Measurements from ENCODE around the gene EPS8L2. TPM values are rescaled to one million over a fixed set of nuclear protein-coding genes. Genes with fewer than 3 reads are reported as not detected.

The EPS8L2 gene
- 10 to 100 TPM; 12.4 to 12.6 TPM for total RNA-seq

DNA sequence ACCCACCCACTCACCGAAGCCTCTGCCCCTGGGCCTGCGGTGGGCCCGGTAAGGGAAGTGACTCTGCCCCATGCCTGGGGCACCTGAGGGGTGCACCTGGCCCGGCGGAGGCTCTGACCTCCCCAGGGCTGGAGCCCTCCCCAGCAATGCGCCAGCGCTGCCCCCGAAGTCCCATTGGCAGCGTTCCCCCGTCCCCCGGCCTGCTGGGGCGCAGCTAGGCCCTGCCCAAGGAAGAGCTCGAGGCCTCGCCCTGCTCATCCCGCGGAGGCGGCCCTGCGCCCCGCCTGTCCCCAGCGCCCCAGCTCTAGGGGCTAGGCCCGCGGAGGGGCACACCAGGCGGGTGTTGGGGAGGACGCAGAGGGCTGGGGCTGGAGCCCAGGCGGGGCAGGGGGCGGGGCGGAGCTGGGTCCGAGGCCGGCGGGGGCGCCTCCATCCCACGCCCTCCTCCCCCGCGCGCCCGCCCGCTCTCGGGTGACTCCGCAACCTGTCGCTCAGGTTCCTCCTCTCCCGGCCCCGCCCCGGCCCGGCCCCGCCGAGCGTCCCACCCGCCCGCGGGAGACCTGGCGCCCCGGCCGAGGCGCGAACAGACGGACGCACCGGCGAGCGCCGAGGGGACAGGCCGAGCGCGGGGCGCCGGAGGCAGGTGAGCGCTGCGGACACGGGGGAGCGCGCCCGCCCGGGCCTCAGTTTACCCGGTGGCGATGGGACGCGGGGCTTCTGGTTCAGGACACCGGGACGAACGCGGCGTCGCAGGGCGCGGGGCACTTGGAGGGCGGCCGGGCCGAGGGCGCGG lies at the start of gene EPS8L2:
Gene EPS8L2, plus strand, starts transcription at position 586 of the 793 bp plus-strand sequence. CDS start 3,177 bp downstream, outside the sequence.
- no peaks in the 10 kb centered on the region for H3K36me3 Mint-ChIP-seq
- CTCF ChIA-PET, result interaction anchor here (1.0 kb wide), 1 partner anchor 9 kb away, joined by 3 read pairs; no protein-coding TSS in a partner anchor
- no peak within 1 kb of the TSS for H3K27ac Mint-ChIP-seq
- H3K4me1 Mint-ChIP-seq (ENCODE audit: low read depth), result peaks cover 5% of the 10 kb centered on the region
- peaks cover 16% of the 10 kb centered on the region for H3K27me3 Mint-ChIP-seq
- no peak for DNase-seq
- H3K4me3 Mint-ChIP-seq, result no peak within 1 kb of the TSS
- POLR2A ChIA-PET, result interaction anchor here (1.0 kb wide), 1 partner anchor 76 kb away, joined by 3 read pairs; no protein-coding TSS in a partner anchor
- H3K9me3 Mint-ChIP-seq, result no peaks in the 10 kb centered on the region
- intact Hi-C loops (cut with micrococcal nuclease), result no loop called here

DNA sequence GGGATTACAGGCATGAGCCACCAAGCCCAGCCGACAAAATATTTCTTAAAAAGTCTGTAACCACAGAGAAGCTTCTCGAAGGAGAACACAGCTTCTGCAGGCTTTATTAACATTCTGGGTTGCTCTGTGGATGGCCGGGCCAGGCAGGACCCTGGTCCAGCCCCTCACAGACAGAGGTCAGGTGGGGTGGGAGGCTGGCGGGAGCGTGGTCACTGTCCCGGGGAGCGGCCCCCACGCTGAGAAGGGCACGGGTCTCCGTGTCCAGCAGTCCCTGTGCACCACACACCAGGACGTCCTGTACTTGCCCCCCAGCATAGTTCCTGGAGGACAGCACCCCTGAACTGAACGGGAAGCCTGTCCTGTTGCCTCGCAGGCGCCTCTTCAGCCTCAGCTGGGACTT lies 49.6 kb upstream of the EPS8L2 start:
- Mint-ChIP-seq H3K4me3 (no peak overlapping the region), H3K27me3 (no peaks in the 10 kb centered on the region), H3K4me1 (ENCODE audit: low read depth) (no peaks in the 10 kb centered on the region), H3K36me3 (peaks cover 7% of the 10 kb centered on the region), H3K27ac (no peak overlapping the region), H3K9me3 (no peaks in the 10 kb centered on the region)
- no peak for DNase-seq
- POLR2A ChIA-PET, result no interaction called here
- CTCF ChIA-PET, result no interaction called here
- intact Hi-C loops (cut with micrococcal nuclease), result no loop called here

- no peak for DNase-seq
- Mint-ChIP-seq H3K4me3 (no peak overlapping the region), H3K36me3 (peaks cover 7% of the 10 kb centered on the region), H3K4me1 (ENCODE audit: low read depth) (no peaks in the 10 kb centered on the region), H3K27me3 (no peaks in the 10 kb centered on the region), H3K9me3 (no peaks in the 10 kb centered on the region), H3K27ac (no peak overlapping the region)
- ChIA-PET CTCF (no interaction called here), POLR2A (no interaction called here)
- intact Hi-C loops (cut with micrococcal nuclease), result no loop called here
Measured at GRCh38 chr11:656866-657265, 49.2 kb upstream of the EPS8L2 start.

GRCh38 chr11:657691-658126 lies 48.3 kb upstream of the EPS8L2 start:
- Mint-ChIP-seq H3K36me3 (peaks cover 9% of the 10 kb centered on the region), H3K9me3 (no peaks in the 10 kb centered on the region), H3K27ac (no peak overlapping the region), H3K4me1 (ENCODE audit: low read depth) (no peaks in the 10 kb centered on the region), H3K4me3 (no peak overlapping the region), H3K27me3 (no peaks in the 10 kb centered on the region)
- CTCF ChIA-PET, result no interaction called here
- POLR2A ChIA-PET, result no interaction called here
- intact Hi-C loops (cut with micrococcal nuclease), result no loop called here
- no peak for DNase-seq

DNA sequence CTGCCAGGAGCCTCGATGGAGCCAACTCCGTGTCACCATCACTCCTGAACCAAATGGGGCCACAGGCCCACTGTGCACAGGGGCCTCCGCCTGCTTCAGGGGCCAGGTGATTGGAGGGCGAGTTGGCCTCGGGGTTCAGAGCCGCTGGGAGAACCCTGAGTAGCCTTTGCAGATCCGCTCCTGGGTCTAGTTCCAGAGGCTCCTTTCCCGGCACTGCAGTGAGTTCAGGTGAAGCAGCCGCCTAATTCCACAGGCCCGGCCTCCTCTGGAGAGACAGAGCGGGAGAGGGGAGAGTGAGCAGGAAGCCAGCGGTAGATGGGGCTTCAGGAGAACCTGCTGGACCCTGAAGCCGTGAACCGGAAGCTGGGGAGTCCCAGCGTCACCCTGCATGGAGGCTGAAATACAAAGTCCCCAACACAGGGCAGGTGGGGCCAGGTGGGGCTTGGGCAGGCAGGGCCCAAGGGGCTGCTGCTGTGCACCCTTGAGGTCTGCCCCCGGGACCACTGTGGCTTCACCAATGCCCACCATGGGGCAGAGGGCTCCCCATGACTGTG lies 46.4 kb upstream of the EPS8L2 start:
- ChIA-PET CTCF (no interaction called here), POLR2A (no interaction called here)
- peaks cover 11% of the 10 kb centered on the region for H3K36me3 Mint-ChIP-seq

GRCh38 chr11:660281-660680 lies 45.8 kb upstream of the EPS8L2 start:
- Mint-ChIP-seq H3K36me3 (peaks cover 12% of the 10 kb centered on the region), H3K9me3 (no peaks in the 10 kb centered on the region), H3K4me3 (no peak overlapping the region), H3K27ac (no peak overlapping the region), H3K27me3 (no peaks in the 10 kb centered on the region), H3K4me1 (ENCODE audit: low read depth) (no peaks in the 10 kb centered on the region)
- CTCF ChIA-PET, result no interaction called here
- no peak for DNase-seq
- POLR2A ChIA-PET, result interaction anchor here (0.6 kb wide), 1 partner anchor 81 kb away, joined by 3 read pairs; no protein-coding TSS in a partner anchor
- intact Hi-C loops (cut with micrococcal nuclease), result no loop called here

More for the DNA sequence above, 46.4 kb upstream of the EPS8L2 start:
- no peak overlapping the region for H3K4me3 Mint-ChIP-seq
- H3K9me3 Mint-ChIP-seq, result no peaks in the 10 kb centered on the region
- intact Hi-C loops (cut with micrococcal nuclease), result no loop called here
- H3K4me1 Mint-ChIP-seq (ENCODE audit: low read depth), result no peaks in the 10 kb centered on the region
- H3K27me3 Mint-ChIP-seq, result no peaks in the 10 kb centered on the region
- H3K27ac Mint-ChIP-seq, result no peak overlapping the region
- no peak for DNase-seq

- H3K4me3 Mint-ChIP-seq, result no peak overlapping the region
- H3K9me3 Mint-ChIP-seq, result no peaks in the 10 kb centered on the region
- CTCF ChIA-PET, result interaction anchor here (3.3 kb wide), 1 partner anchor 62 kb away, joined by 38 read pairs; no protein-coding TSS in a partner anchor
- no peak for DNase-seq
- no peak overlapping the region for H3K27ac Mint-ChIP-seq
- POLR2A ChIA-PET, result interaction anchor here (0.6 kb wide), 1 partner anchor 81 kb away, joined by 3 read pairs; no protein-coding TSS in a partner anchor
- H3K36me3 Mint-ChIP-seq, result peaks cover 13% of the 10 kb centered on the region
- no peaks in the 10 kb centered on the region for H3K4me1 Mint-ChIP-seq (ENCODE audit: low read depth)
- H3K27me3 Mint-ChIP-seq, result no peaks in the 10 kb centered on the region
- intact Hi-C loops (cut with micrococcal nuclease), result no loop called here
Measured at GRCh38 chr11:660681-661444, 45.2 kb upstream of the EPS8L2 start.

DNA sequence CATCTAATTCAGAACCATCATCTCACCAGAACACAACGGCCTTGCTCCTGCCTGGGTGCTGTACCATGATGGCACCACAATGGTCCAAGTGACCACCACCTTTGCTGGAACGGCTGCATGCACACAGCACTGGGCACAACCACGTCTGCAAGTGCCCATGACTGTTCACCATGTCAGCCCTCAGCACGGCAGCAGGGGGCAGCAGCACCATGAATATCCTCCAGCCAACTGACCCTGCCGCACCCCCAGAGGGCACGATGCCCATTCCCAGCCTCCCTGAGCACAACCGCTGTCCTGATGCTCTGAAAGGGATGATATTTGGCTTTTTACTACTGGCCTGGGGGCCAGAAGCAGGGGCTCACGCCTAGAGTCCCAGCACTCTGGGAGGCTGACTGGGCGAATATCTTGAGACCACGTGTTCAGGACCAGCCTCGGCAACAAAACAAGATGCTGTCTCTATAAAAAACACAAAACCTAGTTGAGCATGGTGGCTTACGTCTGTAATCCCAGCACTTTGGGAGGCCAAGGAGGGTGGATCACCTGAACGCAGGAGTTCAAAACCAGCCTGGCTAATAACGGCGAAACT lies 43.2 kb upstream of the EPS8L2 start:
- ChIA-PET CTCF (interaction anchor here (0.6 to 3.3 kb wide), 4 partner anchors 11 to 60 kb away, joined by 3 to 38 read pairs (median 4); partner anchors contain the start of gene TMEM80), POLR2A (no interaction called here)
- H3K4me3 Mint-ChIP-seq, result no peak overlapping the region
- no peaks in the 10 kb centered on the region for H3K4me1 Mint-ChIP-seq (ENCODE audit: low read depth)
- intact Hi-C loops (cut with micrococcal nuclease), result loop anchor here (1.0 kb wide), 1 partner anchor 61 kb away; no protein-coding TSS in a partner anchor
- no peaks in the 10 kb centered on the region for H3K9me3 Mint-ChIP-seq
- H3K27ac Mint-ChIP-seq, result no peak overlapping the region
- no peaks in the 10 kb centered on the region for H3K27me3 Mint-ChIP-seq
- DNase-seq, result peak; percentile 56
- peaks cover 13% of the 10 kb centered on the region for H3K36me3 Mint-ChIP-seq

DNA sequence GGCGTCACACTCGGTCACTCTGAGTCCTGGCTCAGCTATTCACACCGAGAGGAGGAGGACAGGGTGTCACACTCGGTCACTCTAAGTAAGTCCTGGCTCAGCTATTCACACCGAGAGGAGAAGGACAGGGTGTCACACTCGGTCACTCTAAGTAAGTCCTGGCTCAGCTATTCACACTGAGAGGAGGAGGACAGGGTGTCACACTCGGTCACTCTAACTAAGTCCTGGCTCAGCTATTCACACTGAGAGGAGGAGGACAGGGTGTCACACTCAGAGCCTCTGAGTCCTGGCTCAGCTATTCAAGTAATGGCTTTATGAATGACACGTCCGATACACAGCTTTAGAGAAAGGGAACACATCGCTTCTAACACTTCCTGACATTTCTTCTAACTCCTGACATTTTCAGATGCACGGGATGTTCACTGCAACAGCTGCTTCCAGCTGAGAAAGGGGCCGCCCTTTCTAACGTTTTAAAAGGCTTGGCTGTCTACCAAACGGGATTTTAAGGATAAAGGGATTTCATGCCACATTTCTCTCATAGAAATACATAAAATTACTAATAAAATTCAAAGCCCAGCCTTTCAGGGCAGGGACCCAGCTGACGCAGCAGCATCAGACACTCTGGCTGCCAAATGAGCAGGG lies 40.8 kb upstream of the EPS8L2 start:
- CTCF ChIA-PET, result interaction anchor here (1.5 to 2.3 kb wide), 2 partner anchors 57 to 111 kb away, joined by 5 to 6 read pairs; no protein-coding TSS in a partner anchor
- Mint-ChIP-seq H3K27me3 (no peaks in the 10 kb centered on the region), H3K27ac (no peak overlapping the region), H3K4me1 (ENCODE audit: low read depth) (no peaks in the 10 kb centered on the region), H3K36me3 (peaks cover 11% of the 10 kb centered on the region), H3K4me3 (no peak overlapping the region), H3K9me3 (no peaks in the 10 kb centered on the region)
- no peak for DNase-seq
- intact Hi-C loops (cut with micrococcal nuclease), result no loop called here
- POLR2A ChIA-PET, result interaction anchor here (0.8 kb wide), 1 partner anchor 18 kb away, joined by 4 read pairs; no protein-coding TSS in a partner anchor

DNA sequence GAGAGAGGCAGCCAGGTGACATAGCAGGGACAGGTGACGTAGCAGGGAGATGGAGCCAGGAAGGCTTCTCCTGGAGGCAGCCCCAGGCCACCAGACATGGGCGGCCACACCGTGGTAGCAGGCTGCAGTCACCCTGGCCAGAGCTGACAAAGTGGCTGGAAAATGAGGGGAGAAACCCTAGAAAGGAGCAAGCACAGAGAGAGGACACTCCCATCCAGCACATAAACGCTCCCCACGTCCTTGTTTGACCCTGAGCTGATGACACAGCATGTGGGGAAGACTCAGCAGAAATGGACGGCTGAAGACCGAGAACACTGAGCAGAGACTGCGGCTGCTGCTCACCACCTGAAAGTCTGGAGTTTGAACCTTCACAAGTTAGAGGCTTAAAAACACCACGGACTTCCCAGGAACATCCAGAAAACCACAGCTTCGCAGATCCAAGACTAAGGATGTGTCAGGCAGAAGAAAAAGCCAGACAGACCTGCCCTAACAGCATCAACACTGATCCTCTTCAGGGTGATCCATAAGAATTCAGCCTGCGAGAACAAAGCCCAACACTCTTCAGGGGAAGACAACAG lies 40.2 kb upstream of the EPS8L2 start:
- Mint-ChIP-seq H3K4me3 (no peak overlapping the region), H3K27ac (no peak overlapping the region), H3K9me3 (no peaks in the 10 kb centered on the region), H3K36me3 (peaks cover 11% of the 10 kb centered on the region), H3K27me3 (no peaks in the 10 kb centered on the region), H3K4me1 (ENCODE audit: low read depth) (no peaks in the 10 kb centered on the region)
- intact Hi-C loops (cut with micrococcal nuclease), result no loop called here
- ChIA-PET CTCF (interaction anchor here (1.5 to 2.3 kb wide), 2 partner anchors 56 to 111 kb away, joined by 5 to 6 read pairs; no protein-coding TSS in a partner anchor), POLR2A (no interaction called here)
- no peak for DNase-seq

- H3K27ac Mint-ChIP-seq, result no peak overlapping the region
- ChIA-PET POLR2A (no interaction called here), CTCF (interaction anchor here (0.6 to 1.3 kb wide), 2 partner anchors 12 to 302 kb away, joined by 3 to 4 read pairs; no protein-coding TSS in a partner anchor)
- no peaks in the 10 kb centered on the region for H3K9me3 Mint-ChIP-seq
- DNase-seq, result no peak
- intact Hi-C loops (cut with micrococcal nuclease), result no loop called here
- H3K4me1 Mint-ChIP-seq (ENCODE audit: low read depth), result no peaks in the 10 kb centered on the region
- no peak overlapping the region for H3K4me3 Mint-ChIP-seq
- no peaks in the 10 kb centered on the region for H3K27me3 Mint-ChIP-seq
- peaks cover 25% of the 10 kb centered on the region for H3K36me3 Mint-ChIP-seq
Measured at GRCh38 chr11:673866-674265, 32.2 kb upstream of the EPS8L2 start.
